Activated T-helper 1 cell treated with anti-CD3 and anti-CD28 coated beads, Interleukin-2, amount 50 U/mL, for 16 hours (primary cell): ENCODE data around the gene PPP2R5E.
"Not testable (repeated sequence)": the region's sequence is repeated elsewhere in the genome, so short reads cannot be mapped to it uniquely, and the experiment has no call there.

ENCODE experiments used
- DNase-seq, 2 donors: peaks; one replicate each; pipeline ENCODE4 v3.0.0-alpha.2; 2020; ENCODE audit warnings: low read depth in 1 of 2, low spot score in 1 of 2

The PPP2R5E gene

DNA sequence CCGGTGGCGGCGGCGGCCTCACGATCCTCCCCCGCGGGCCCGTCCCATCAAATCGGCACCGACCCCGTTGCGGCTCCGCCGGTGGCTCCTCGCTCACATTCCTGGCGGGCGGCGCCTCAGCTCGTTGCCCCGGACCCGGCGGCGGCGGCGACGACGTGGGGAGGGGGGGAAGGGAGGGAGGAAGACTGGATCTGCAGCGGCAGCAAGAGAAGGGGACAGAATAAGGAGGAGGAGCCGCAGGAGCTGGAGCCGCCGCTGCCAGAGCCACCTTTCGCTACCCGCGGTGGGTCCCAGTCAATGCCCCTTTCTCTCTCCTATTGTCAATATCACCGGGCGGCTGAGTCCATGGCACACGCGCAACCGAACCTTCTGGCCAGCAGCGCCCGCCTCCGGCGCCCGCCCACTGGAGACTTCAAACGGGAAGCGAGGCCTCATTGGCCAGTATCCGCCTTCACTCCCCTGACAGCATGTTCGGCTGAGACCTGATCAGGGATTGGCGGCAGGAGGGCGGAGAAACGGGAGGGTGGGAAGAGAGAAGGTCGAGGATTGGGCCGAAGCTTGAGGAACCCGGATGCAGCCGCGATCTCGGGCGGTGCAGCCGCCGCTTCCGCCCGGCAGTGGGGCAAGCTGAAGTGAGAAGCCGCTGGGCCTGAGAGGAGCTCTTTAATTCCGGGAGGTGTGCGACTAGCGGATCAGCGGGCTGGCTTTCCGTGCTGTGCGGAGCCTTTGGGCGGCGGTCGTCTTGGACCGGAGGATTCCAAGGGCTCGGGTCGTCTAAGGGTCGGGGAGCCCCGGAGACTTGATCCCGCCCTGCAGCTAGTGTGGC is at the start of gene PPP2R5E:
Gene PPP2R5E (minus strand): TSS at position 378 of the 826 bp plus-strand sequence. CDS start 3,692 bp downstream, outside the sequence.
- DNase-seq = peak; percentile 92 to 95

DNA sequence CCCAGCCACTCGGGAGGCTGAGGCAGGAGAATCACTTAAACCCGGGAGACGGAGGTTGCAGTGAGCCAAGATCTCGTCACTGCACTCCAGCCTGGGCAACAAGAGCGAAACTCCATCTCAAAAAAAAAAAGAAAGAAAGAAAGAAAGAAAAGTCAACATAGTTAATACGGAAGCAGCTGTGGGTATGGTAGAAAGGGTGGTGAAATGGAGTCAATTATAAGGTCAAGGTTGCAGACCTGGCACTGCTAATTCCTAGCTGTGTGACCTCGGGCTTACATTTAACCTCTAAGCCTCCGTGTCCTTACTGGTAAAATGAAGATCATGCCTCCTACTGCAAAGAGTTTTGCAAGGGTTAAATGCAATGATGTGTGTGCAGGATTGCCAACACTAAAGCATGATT is 39.9 kb upstream of the PPP2R5E start:
- DNase-seq = not testable (repeated sequence)

DNA sequence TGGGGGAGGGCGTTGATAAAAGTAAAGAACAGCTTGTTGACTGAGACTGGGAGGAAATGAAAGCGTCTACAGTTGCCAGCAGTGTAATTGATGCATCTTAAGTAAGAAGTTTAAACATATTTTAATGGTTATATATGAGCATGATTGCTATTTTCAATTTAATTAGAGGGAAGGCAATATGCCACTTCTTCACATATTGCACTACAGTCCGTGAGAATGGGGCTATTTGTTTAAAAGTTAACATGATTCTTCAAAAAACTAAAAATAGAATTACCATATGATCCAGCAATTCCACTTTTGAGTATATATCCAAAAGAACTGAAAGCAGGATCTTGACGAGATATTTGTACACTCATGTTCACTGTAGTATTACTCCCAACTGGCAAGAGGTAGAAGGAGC is 38.3 kb upstream of the PPP2R5E start:
- no peak for DNase-seq

DNA sequence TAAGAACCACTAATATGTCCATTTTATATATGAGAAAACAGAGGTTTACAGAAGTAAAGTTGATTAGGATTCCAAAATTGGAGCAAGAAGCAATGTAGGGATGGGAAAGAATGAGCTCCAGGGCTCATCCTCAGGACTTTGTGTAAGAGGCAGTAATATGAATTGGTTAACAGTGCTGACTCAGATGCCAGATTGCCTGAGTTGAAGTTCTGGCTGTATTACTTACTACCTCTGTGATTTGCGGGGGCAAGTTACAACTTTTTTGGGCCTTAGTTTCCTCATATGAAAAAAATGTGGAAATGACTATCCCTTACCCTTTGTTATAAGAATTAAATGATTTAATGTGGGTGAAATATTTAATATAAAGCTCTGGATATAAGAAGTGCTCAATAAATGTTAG is 35.1 kb upstream of the PPP2R5E start:
- no peak for DNase-seq

DNA sequence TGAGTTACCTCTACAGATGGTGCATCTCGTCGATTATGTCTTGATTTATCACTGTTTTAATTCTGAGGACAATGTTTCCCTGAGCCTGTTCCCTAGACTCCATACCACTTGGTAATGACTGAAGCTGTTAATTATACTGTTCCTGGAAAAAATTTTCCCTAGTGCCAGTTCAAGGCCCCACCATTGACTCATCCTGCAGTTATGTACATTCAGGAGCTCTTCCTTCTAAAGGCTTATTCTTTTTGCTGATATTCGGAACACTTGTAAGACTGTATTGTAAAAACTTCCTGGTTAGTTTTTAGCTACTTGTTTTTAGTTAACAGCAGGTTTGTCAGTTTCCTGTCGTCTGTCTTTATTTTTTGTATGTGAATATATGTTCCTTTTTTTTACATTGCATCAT is 30.4 kb upstream of the PPP2R5E start:
- DNase-seq = no peak

DNA sequence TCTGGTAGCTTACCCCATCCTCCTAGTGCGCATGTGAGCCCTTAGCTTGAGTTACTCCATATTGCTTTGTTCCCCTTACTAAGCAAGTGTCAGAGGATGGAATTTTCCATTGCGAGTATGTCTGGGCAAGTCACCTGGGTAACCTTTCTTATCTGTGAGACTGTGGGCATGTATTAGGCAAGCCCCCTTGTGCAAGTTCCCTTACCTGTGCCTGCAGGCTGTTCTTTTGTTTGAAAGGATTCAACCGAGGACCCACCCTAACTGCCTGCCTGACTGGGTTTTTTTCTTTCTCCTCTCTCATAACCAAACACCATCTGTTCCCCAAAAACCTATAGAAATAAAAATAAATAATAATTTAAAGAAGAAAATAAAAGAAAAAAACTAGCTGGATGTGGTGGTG is 22.3 kb upstream of the PPP2R5E start:
- DNase-seq = no peak

DNA sequence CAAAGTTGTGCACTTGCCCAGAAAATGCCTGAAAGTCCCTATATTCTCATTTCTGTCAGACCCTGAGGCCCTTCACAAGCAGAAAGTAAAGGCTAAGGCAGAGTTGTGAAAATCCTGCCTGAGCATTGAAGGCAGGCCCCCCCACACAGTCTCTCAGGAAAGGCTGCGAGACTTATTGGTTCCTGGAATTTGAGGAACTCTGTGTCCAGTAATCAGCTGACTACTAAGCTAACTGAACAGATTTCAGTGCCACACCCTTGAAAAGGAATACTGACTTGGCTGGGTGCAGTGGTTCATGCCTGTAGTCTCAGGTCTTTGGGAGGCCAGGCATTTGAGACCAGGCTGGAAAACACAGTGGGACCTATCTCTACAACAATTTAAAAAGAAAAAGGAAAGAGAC is 21.1 kb upstream of the PPP2R5E start:
- no peak for DNase-seq

DNA sequence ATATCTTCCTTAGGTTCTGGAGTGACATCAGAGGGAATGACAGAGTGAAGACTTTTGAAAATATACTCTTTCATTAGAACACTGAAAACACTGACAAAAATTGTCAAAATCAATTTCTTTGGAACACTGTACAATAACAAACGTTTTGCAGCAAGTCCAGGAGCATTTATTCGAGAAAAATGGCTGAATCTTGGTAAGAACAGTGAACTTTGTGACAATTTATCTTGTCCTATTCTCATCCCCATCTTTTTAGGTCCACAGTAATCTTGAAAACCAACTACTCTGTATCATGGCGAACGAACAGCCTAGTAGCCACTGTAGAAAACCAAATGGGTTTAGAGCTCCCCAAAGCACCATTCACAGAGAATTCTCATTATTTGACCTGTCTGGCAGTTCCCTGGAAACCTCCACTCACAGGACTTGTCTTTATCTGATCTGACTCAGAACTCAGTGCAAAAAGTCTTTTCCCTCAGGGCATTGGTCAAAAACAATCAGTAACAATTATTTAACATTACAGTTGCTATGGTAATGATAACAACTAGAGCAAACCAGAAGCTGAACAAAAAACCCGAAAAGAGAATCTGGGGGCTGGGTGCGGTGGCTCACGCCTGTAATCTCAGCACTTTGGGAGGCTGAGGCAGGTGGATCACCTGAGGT is 20.3 kb upstream of the PPP2R5E start:
- DNase-seq = no peak

DNA sequence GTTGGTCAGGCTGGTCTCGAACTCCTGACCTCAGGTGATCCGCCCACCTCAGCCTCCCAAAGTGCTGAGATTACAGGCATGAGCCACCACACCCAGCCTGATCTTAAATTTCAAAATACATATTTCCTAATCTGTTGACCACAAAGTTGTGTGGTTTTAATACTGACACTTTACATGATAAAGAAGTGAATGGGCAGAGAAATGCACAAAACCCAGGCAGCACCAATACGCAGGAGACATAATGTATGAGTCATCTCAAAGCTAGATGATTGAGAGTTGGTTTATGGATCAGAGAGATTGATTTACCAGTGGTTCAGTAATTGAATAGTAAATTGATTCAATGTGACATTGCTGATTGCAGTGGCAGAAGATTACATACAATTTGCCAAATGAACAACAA is 19.2 kb upstream of the PPP2R5E start:
- no peak for DNase-seq

DNA sequence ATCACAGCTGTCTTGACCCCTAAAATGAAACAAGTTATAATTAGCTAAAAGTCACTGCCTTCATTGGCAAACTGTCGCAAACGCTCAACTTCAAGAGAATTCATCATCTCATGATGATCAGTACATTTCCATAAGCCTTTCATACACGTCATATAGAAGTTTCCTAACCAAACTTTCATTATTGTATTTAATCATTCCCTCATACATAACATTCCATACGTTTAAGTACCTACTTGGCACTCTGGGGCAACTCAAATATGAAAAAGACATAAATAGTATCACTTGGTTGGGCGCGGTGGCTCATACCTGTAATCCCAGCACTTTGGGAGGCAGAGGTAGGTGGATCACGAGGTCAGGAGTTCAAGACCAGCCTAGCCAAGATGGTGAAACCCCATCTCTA is 12.4 kb upstream of the PPP2R5E start:
- no peak for DNase-seq

DNA sequence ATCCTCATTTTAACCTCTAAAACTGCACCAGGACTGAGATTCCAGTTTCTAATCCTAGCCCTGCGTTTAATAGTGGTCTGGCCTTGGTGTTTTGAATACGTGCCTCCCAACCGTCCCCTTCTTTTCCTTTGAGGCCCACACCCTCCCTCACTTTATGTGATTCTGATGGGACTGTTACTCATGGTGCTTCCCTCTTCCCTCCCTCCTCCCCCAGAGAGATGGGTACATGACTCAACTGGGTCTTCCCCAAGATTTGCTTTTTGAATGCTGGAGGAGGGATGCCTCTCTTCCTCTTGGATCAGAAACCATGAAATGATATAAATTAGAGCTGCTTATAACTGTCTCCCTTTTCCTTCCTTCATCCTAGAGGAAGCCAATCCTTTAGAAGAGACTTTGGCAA is 8.2 kb upstream of the PPP2R5E start:
- DNase-seq = no peak

DNA sequence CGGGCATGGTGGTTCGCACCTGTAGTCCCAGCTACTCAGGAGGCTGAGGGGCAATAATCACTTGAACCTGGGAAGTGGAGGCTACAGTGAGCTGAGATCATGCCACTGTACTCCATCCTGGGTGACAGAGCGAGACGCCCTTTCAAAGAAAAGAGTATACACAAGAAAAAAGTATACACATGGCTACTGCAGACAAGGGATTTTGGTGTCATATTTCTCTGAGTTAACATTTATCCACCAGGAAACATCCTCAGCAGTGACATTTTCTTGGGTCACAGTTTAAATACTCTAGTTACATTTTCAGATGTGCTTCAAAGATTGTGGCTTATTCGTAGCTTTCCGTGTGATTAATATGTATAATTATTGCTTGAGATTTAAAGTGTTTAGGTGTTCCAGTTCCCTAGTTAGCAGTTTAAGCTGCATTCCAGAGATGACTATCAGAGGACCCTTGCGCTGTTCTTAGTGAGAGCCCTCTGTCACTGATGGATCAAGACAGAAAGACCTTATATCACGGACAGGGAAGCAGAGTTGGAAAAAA is 4.7 kb upstream of the PPP2R5E start:
- no peak for DNase-seq

DNA sequence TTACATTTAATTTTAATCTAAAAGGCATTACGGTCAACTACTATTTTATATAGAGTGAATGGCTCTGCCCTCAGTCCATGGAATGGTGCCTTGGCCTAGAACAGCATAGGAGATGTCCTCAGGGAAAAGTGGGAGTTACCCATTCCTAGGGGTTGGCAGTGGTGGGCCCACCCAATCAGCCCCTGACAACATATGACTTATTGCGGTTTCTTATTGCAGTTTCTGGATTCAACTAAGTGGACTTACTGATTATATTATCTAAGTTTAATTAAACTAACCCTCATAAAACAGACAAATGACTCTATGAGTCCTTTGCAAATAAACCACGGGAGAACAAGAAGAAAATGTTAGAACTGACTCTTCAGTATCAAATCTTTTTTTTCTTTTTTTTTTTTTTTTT is 2.3 kb upstream of the PPP2R5E start:
- no peak for DNase-seq

DNA sequence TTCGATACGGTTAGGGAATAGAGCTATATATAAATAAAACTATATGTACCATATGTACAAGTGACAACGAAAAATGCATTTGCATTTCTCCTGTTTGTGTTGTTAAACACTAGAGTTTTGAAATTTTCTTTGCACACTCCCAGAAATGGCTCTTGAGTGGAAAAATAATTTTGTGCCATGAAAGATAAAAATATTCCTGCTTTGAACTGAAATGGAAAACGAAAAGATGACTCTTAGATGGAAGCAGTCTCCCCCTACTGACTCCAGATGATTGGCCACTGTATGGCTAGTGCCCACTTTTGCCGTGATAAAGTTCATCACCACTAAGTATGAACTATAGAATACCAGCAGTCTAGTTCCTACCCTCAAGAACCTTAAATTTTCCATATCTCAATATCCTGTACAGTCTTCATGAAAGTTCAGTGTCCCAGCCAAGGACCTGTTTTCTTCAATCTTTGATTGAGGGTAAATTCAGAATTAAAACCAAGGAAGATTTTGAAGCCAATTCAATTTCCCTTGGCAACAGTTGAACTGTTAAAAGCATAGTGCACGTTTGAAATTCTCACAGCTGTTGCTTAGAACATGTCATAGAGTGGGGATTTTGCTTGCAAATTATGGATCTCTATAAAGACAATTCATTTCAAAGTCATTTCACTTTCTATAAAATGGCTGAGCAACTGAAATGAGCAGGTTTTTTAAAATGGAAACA is 1.6 kb upstream of the PPP2R5E start:
- no peak for DNase-seq

DNA sequence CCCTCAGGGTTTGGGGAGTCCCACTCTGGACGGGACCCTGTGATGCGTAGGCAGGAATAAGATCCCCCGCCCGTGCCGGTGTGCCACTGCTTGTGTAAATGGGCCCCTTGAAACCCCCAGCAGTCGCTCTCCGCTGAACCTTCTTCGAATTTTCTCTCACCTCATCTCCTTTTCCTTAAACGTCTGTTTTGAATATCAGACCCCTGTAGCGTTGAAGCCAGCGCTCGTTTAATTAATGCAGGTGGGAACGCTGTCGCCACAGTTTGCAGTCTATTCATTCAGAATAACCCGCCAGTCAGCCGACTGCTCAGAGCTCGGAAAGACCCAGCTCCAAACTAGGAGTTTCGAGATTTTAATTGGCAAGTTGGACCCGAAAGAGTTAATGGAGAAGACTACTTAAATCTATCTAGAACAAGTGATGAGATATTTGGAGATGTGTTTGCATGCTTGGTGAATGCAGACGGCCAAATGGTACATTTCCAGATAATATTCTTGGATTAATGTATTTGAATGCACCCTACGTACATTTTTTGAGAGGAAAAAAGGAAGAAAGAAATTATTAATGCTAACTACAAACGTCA is 739 bp upstream of the PPP2R5E start:
- no peak for DNase-seq

DNA sequence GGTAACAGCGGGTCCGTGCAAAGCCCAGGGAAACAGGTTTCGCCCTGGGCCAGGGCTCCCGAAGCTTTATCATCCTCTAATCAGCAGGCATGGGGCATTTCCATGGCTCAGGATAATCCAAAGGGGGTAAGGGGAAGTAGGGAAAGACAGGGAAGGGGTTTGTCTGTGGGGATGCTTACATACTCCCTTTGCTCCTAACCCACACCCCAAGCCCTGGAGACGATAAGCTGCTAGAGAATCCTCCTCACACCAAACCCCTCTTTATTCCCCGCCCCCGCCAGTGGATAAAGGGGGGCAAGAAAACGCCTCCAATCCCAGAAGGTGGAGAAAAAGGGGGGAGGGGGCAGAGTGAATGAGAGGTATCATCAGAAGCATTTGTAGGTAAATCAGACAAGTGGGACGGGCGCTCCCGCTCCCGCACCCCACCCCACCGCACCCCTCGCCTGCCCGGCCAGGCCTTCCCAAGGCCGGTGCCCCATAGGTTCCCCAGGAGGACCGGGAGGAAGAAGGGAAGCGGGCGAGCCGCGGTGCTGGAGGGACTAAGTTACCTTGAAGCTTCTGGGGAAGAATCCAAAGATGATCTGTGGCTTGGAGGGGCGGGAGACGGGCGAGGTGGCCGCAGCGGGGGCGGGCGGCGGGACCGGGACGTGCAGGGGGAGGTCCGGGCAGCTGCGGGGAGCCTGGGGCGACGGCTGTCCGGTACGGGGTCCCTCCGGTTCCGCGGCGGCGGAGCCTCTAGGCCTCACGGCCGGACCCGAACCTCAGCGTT is 762 bp downstream of the PPP2R5E start:
- peak in 1 of 2 donors; percentile 1 for DNase-seq

DNA sequence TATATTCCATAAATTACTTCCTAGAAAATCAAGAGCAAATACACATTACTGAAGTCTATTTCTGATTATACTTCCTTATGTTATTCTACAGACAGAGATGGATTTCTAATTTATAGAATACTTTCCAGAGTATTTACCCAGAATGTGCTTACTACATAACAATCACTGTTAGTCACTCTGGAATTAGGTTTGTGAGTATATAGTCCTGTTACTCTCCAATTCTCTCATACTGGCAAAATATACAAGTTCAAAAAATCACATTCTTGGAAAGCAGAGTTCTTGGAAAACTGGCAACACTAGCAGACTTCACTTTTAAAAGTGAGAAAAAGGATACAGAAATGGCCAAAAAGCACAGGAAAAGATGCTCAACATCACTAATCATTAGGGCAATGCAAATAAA is 7.3 kb downstream of the PPP2R5E start:
- DNase-seq = no peak

DNA sequence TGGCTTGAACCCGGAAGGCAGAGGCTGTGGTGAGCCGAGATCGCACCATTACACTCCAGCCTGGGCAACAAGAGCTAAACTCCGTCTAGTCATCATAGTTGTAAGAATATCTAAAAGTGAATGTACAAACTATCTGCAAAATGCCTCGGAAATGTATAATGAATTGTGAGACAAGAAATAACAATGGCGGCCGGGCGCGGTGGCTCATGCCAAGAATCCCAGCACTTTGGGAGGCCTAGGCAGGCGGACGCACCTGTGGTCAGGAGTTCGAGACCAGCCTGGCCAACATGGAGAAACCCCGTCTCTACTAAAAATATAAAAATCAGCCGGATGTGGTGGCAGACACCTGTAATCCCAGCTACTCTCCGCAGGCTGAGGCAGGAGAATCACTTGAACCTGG is 9.7 kb downstream of the PPP2R5E start:
- DNase-seq = no peak

DNA sequence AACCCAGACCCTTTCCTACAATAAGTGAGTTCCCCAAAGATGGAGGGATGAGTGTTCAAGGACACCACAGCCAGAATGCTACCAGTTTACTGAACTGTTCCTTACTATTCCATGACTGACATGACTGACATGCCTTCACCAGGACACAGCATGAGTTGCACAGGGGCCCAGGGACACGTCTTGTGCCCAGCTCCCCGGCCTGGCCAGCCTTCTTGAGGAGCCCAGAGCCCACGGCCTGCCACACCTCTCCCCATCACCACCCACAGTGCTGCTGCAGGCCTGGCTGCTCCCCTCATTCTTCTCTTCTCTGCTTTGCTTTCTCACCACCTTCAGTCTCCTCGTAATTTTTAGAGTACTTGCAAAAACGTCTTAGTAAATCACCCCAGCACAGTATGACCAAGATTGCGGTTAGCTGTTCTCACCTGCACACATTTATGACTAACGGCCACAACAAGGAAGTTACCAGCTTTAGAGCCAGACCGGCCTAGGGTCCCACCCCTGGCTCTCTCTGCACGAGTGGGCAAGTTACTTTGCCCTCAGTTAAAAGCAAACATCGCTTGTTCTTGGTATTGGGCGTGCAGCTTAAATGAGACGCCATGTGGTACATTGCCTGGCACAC is 18.5 kb downstream of the PPP2R5E start:
- no peak for DNase-seq

DNA sequence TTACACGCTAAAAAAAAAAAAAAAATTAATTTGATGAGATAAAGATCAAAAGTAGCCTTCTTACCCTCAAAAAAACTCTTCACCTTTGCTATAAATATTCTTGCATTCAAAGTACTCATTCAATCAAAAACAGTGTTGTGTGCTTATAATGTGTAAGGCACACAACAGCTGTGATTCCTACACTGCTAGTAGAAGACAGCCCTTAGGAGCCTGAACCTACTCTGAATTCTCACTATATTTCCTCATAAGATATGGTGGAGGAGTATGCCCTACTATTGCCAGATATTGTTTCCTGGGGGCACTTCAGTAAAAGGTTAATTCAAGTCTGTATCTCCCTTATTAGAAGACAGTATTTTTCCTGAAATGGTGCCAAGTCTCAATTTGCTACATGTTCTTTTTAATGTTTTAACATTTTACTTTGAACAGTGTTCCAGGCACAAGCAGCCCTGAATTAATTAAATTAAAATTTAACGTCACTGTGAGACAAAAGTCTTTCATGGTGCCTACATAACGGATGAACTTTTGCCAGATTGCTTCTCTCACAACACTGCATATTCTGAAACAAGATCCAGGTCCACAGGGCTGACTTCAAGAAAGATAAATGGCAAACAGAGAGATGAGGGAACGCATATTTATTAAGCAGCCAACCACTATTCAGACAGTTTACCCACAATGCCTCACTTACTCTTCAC is 19.3 kb downstream of the PPP2R5E start:
- DNase-seq = no peak
